ENCODE measurements around the gene RAB1A. TPM values are rescaled to one million over a fixed set of nuclear protein-coding genes. Genes with fewer than 3 reads are reported as not detected.

The RAB1A gene
- total and polyA plus RNA-seq, 2 of the 13 experiments (the other 11 are each of a cell fraction or from before 2014, with no cell fraction given): 206 to 226 TPM

- TF ChIP-seq ZNF281 (CRISPR knock-in tag; IDR thresholded peaks at IDR 0.05; ENCODE audit: borderline replicate concordance) (peak; percentile 73; the same call in 1 of the 2 replicates), GATAD2A (CRISPR knock-in tag; IDR thresholded peaks at IDR 0.05) (no peak), ZMYM2 (CRISPR knock-in tag; IDR thresholded peaks at IDR 0.05) (peak; percentile 90), ZBTB8A (CRISPR knock-in tag; IDR thresholded peaks at IDR 0.05; ENCODE audit: borderline replicate concordance, low read depth) (no peak; the same call in 1 of the 2 replicates), ZNF550 (CRISPR knock-in tag; IDR thresholded peaks at IDR 0.05; ENCODE audit: borderline replicate concordance) (0 out of 2 replicates have a peak, but pooled peaks have one; percentile 68), ZBTB7A (CRISPR knock-in tag; IDR thresholded peaks at IDR 0.05) (0 out of 2 replicates have a peak, but pooled peaks have one; percentile 36), HNRNPL (IDR thresholded peaks at IDR 0.05; ENCODE audit: low read depth, low read length) (no peak), JARID2 (CRISPR knock-in tag; IDR thresholded peaks at IDR 0.05; ENCODE audit: insufficient replicate concordance) (peak; percentile 27), ZNF317 (CRISPR knock-in tag; IDR thresholded peaks at IDR 0.05) (peak; percentile 57; the same call in 1 of the 2 replicates), PATZ1 (CRISPR knock-in tag; IDR thresholded peaks at IDR 0.05) (peak; percentile 57; the same call in 1 of the 2 replicates), ZIK1 (CRISPR knock-in tag; IDR thresholded peaks at IDR 0.05; ENCODE audit: borderline replicate concordance, low read depth) (0 out of 2 replicates have a peak, but pooled peaks have one; percentile 21), GZF1 (CRISPR knock-in tag; IDR thresholded peaks at IDR 0.05) (0 out of 2 replicates have a peak, but pooled peaks have one; percentile 67), ZNF318 (CRISPR knock-in tag; IDR thresholded peaks at IDR 0.05) (0 out of 2 replicates have a peak, but pooled peaks have one; percentile 29), ZSCAN12 (CRISPR knock-in tag; IDR thresholded peaks at IDR 0.05) (0 out of 2 replicates have a peak, but pooled peaks have one; percentile 21)
Measured at GRCh38 chr2:65130664-65131175, 814 bp upstream of the RAB1A start (continued).
